GM12892 (cell line): ENCODE measurements around the gene URM1.

Experiments used
- POLR2A ChIP-seq: IDR thresholded peaks from 2 replicates; pipeline ENCODE4 v1.6.1; 2011; ENCODE audit warnings: low read depth, low read length, control low read depth
- POLR2AphosphoS5 ChIP-seq: IDR thresholded peaks from 2 replicates; pipeline ENCODE4 v1.6.1; 2011; ENCODE audit warnings: low read depth, low read length, control low read depth
- TAF1 ChIP-seq: IDR thresholded peaks from 2 replicates; pipeline ENCODE4 v1.6.1; 2011; ENCODE audit warnings: low read depth, mild to moderate bottlenecking, control low read depth, low read length, borderline replicate concordance

DNA sequence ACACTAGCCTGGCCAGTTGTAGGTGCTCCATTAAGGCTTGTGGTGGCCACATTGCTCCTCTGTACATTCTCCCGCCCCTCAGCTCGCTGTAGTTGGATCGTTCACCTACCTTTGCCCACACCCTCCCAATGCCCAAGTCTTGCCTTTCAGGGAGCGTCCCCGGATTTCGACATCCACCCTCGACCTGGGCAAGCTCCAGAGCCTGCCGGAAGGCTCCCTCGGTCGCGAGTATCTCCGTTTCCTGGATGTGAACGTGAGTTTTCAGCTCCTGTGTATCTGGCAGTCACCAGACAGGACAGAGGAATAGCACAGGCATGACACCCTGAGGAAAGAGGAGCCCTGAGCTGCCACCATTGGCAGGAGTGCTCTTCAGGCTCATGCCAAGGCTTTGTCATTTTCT is 45.5 kb upstream of the URM1 start:
- no peak for TF ChIP-seq TAF1
- TF ChIP-seq POLR2A = no peak
- no peak for TF ChIP-seq POLR2AphosphoS5
